ENCODE results near the gene SIX3. TPM values are rescaled to one million over a fixed set of nuclear protein-coding genes. Genes with fewer than 3 reads are reported as not detected.

Gene SIX3
- total RNA-seq, 6 experiments from 2014 or later, result not detected

GRCh38 chr2:44967727-44968432 lies 26.4 kb downstream of the SIX3 start:
- intact Hi-C loops (cut with DNase I), result no loop called here
- no peaks in the 10 kb centered on the region for H3K27me3 ChIP-seq

GRCh38 chr2:44969936-44970335 lies 28.4 kb downstream of the SIX3 start:
- WGBS (ENCODE audit: insufficient coverage, low coverage, low lambda C conversion rate, missing lambda C conversion rate), result 92% methylated on average over 4 of the region's 4 CpGs
- ATAC-seq (no peak), DNase-seq (no peak)
- no peak for TF ChIP-seq POLR2A (IDR thresholded peaks at IDR 0.05)
- TF ChIP-seq, protein P1, sequence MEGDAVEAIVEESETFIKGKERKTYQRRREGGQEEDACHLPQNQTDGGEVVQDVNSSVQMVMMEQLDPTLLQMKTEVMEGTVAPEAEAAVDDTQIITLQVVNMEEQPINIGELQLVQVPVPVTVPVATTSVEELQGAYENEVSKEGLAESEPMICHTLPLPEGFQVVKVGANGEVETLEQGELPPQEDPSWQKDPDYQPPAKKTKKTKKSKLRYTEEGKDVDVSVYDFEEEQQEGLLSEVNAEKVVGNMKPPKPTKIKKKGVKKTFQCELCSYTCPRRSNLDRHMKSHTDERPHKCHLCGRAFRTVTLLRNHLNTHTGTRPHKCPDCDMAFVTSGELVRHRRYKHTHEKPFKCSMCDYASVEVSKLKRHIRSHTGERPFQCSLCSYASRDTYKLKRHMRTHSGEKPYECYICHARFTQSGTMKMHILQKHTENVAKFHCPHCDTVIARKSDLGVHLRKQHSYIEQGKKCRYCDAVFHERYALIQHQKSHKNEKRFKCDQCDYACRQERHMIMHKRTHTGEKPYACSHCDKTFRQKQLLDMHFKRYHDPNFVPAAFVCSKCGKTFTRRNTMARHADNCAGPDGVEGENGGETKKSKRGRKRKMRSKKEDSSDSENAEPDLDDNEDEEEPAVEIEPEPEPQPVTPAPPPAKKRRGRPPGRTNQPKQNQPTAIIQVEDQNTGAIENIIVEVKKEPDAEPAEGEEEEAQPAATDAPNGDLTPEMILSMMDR (IDR thresholded peaks at IDR 0.05), result no peak
- Histone ChIP-seq H3K9me3 (no peaks in the 10 kb centered on the region), H3K36me3 (no peaks in the 10 kb centered on the region), H3K27ac (no peak overlapping the region), H3K27me3 (no peaks in the 10 kb centered on the region), H3K4me1 (no peaks in the 10 kb centered on the region), H3K4me3 (no peak overlapping the region)
- intact Hi-C loops (cut with DNase I), result no loop called here

More at GRCh38 chr2:44967727-44968432, 26.4 kb downstream of the SIX3 start:
- WGBS (ENCODE audit: insufficient coverage, low coverage, low lambda C conversion rate, missing lambda C conversion rate), result 90% methylated on average over 3 of the region's 5 CpGs
- H3K36me3 ChIP-seq, result no peaks in the 10 kb centered on the region
- no peaks in the 10 kb centered on the region for H3K4me1 ChIP-seq
- no peak overlapping the region for H3K27ac ChIP-seq
- H3K9me3 ChIP-seq, result no peaks in the 10 kb centered on the region
- ATAC-seq, result no peak
- no peak for DNase-seq
- no peak overlapping the region for H3K4me3 ChIP-seq
- TF ChIP-seq POLR2A (IDR thresholded peaks at IDR 0.05), result no peak
- TF ChIP-seq, protein P1 (IDR thresholded peaks at IDR 0.05), result no peak

DNA sequence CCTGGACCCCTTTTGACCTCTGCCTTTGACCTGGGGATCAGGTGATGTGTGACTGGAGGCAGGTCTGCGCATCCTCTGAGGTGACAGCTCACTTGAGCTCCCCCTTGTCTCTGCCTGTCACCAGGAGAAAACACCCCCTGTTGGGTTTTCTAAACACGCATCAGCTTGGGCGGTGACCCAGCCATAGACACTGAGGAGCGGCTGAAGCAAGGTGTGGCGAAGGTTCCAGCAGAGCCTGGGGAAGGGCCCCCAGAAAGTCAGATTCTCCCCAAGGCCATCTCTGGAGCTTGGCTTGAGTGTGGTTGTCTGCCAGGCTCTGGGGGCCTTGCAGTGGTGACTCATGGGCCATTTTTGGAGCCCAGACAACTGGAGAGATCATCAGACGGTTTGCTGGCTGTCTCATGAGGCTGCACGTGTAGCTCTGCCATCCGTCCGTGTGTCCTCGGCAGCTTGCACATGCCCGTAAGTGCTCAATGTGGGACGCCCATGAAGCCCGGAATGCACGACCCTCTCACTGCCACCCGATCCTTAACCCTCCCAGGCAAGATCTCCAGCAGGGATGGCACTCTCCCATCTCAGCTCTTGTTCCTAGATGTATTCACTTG lies 29.4 kb downstream of the SIX3 start:
- no peaks in the 10 kb centered on the region for H3K9me3 ChIP-seq
- no peak for ATAC-seq
- H3K4me3 ChIP-seq, result no peak overlapping the region
- H3K36me3 ChIP-seq, result no peaks in the 10 kb centered on the region
- intact Hi-C loops (cut with DNase I), result no loop called here
- no peak overlapping the region for H3K27ac ChIP-seq
- DNase-seq, result no peak
- H3K27me3 ChIP-seq, result no peaks in the 10 kb centered on the region
- H3K4me1 ChIP-seq, result no peaks in the 10 kb centered on the region
- no CpG with 5 or more reads among the region's 15 CpGs for WGBS (ENCODE audit: insufficient coverage, low coverage, low lambda C conversion rate, missing lambda C conversion rate)
- TF ChIP-seq, protein P1 (IDR thresholded peaks at IDR 0.05), result no peak
- TF ChIP-seq POLR2A (IDR thresholded peaks at IDR 0.05), result no peak

GRCh38 chr2:44972771-44973535 lies 31.5 kb downstream of the SIX3 start:
- ATAC-seq (no peak), DNase-seq (no peak)
- TF ChIP-seq POLR2A (IDR thresholded peaks at IDR 0.05), result no peak
- TF ChIP-seq, protein P1 (IDR thresholded peaks at IDR 0.05), result no peak
- Histone ChIP-seq H3K4me1 (no peaks in the 10 kb centered on the region), H3K27me3 (no peaks in the 10 kb centered on the region), H3K27ac (no peak overlapping the region), H3K4me3 (no peak overlapping the region), H3K36me3 (no peaks in the 10 kb centered on the region), H3K9me3 (no peaks in the 10 kb centered on the region)
- WGBS (ENCODE audit: insufficient coverage, low coverage, low lambda C conversion rate, missing lambda C conversion rate), result 15% methylated on average over 10 of the region's 11 CpGs
- intact Hi-C loops (cut with DNase I), result no loop called here

All from right lobe of liver (tissue), 6 donors.